ENCODE results near the gene SGK2.

DNA sequence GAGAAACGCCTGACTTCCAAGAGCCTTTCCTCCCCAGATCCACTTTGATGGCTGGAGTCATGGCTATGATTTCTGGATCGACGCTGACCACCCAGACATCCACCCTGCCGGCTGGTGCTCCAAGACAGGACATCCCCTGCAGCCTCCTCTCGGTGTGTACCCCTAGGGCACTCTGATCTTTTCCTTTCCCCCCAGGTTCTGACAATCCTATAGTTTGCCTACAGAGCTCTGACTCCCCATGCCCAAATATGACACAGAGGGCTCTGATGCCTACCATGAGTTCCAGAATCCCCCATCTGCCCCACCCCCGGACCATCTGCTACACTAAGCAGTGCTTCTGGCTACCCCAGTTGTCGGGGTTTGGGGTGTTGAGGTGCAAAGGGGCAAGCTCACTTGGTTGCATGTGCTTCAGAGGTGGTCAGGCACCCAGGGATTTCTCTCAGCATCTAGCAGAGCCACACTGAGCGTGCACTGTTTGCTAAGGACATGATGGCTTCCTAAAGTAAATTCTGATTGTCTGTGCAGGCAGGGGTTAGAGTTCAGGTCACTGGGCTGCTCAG lies 24.0 kb upstream of the SGK2 start:
- TF ChIP-seq CTCF (IDR thresholded peaks at IDR 0.05) (no peak), POLR2A (IDR thresholded peaks at IDR 0.05) (no peak)

Measured in gastroesophageal sphincter (tissue), 3 donors.